Keratinocyte (primary cell): ENCODE results near the gene CNNM2.

Experiments used
- EZH2 ChIP-seq: IDR thresholded peaks from one replicate; pipeline ENCODE4 v1.6.1; 2012; ENCODE audit warnings: inconsistent platforms, mild to moderate bottlenecking, low read length, moderate library complexity
- TF ChIP-seq, protein P1 (sequence below), 3 experiments: IDR thresholded peaks in 1 of 3; conservative IDR thresholded peaks in 1 of 3; optimal IDR thresholded peaks in 1 of 3; 2 replicates in 2 of 3; 3 replicates in 1 of 3; pipeline versions ENCODE3 to v1.5.1; 2011; ENCODE audit warnings: low read length in 3 of 3, mild to moderate bottlenecking in 3 of 3, moderate library complexity in 2 of 3, control low read depth in 1 of 3, inconsistent platforms in 1 of 3; ENCODE audit not compliant: insufficient read depth in 2 of 3; ENCODE audit errors: extremely low read depth in 1 of 3

DNA sequence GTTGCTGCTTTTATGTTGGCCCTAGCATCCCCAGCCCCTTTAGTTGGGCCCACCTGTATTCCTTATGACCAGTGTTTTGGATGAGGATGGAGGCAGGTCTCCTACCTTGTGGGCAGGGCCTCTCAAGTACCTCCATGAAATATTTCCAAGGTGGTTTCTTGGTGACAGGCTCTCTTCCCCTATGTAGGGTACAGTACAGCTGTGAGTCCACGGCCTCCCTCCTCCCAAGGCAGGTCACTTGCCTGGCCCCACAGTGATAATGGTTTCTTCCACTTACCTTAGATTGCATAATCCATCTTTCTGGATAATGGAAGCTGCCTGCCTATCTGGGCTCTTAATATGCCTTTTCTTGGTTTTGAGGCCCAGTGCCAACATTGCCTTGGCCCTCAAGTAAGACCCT, 164.6 kb downstream of the CNNM2 start:
- no peak for TF ChIP-seq EZH2
- TF ChIP-seq, protein P1, sequence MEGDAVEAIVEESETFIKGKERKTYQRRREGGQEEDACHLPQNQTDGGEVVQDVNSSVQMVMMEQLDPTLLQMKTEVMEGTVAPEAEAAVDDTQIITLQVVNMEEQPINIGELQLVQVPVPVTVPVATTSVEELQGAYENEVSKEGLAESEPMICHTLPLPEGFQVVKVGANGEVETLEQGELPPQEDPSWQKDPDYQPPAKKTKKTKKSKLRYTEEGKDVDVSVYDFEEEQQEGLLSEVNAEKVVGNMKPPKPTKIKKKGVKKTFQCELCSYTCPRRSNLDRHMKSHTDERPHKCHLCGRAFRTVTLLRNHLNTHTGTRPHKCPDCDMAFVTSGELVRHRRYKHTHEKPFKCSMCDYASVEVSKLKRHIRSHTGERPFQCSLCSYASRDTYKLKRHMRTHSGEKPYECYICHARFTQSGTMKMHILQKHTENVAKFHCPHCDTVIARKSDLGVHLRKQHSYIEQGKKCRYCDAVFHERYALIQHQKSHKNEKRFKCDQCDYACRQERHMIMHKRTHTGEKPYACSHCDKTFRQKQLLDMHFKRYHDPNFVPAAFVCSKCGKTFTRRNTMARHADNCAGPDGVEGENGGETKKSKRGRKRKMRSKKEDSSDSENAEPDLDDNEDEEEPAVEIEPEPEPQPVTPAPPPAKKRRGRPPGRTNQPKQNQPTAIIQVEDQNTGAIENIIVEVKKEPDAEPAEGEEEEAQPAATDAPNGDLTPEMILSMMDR (optimal IDR thresholded peaks at IDR 0.05 in 1 of 3, IDR thresholded peaks at IDR 0.05 in 1 of 3, conservative IDR thresholded peaks at IDR 0.05 in 1 of 3; ENCODE audit: extremely low read depth in 1 of 3, insufficient read depth in 2 of 3, low read length in 3 of 3), result no peak
